GM19023 (cell line): ENCODE data around the gene TSPAN18.

Source experiments
- ATAC-seq: cut with Tn5 transposase; IDR thresholded peaks from one replicate; pipeline ENCODE4 v1.9.1; 2021; ENCODE audit warnings: mild to moderate bottlenecking, moderate library complexity; ENCODE audit not compliant: unreplicated experiment

The TSPAN18 gene

GRCh38 chr11:44755556-44756523, 29.1 kb downstream of the TSPAN18 start:
- ATAC-seq, result no peak

DNA sequence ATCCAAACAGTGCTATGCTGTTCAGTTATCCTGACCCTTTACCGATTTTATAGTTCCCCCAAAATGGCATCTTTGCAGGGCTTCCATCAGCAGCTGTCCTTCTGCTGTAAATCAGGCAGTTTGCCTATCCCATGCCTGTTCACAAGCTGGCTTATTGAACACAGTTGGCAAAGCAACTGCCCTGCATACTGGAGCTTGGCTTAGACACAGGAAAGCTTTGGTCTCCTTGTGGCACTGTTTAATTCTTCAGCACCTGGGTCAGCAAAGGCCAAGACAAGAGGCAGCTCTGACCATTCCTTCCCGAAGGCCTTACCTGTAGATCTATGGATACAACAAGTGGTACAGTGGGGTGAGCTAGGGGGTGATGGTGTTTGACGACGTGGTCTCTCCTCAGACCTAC, 32.2 kb downstream of the TSPAN18 start:
- ATAC-seq, result no peak

DNA sequence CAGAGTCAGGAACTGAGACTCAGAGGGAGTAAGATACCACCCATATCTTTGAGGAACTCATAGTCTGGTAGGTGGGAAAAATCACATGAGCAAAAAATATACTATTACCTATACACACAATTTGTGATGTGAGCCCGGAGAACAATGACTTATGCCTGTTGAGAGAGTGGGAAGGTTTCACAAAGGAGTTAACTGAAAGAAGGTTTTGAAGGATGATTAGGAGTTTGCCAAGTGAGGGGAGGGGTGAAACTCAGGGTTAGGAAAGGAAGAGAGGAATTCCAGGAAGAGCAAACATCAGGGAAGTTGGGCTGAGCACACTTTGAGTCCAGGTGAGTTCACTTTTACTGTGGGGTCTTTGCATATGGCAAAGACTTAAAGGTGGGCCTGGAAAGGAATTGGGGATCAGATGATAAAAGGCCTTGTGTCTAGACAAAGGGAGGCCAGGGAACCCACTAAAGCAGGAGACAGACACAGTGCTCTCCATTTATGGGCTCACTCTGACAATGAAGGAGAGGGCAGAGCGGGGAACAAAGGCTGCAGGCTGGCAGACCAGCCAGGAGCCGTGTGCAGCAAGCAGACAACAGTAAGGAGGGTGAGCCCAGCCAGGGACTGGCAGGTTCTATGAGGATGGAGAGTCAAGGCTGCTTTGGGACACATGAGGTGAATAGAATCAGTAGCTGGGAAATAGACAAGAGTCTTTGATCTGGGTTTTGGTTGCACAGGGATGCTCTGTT, 33.1 kb downstream of the TSPAN18 start:
- no peak for ATAC-seq

DNA sequence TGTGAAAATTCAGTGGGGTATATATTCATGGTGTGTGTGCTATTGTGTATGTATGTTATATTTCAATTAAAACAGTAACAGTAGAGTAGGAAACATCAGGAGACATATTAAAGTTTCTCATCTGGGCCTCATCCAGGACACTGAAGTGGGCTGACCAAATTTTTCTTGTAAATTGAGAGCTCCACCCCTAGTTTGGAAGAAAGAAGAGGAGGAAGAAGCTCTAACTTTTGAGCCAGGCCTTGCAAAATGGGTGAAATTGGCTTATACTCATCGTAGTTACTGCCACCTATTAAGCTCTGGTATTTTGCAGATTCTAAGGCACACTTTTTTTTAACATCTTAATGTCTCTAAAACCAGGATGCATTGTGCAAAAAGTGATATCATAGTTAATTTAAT, 33.7 kb downstream of the TSPAN18 start:
- ATAC-seq, result no peak

GRCh38 chr11:44760917-44761550, 34.3 kb downstream of the TSPAN18 start:
- no peak for ATAC-seq

- ATAC-seq, result no peak
Observed at GRCh38 chr11:44761551-44761961, 34.8 kb downstream of the TSPAN18 start.

- no peak for ATAC-seq
Observed at GRCh38 chr11:44763121-44763820, 36.5 kb downstream of the TSPAN18 start.

DNA sequence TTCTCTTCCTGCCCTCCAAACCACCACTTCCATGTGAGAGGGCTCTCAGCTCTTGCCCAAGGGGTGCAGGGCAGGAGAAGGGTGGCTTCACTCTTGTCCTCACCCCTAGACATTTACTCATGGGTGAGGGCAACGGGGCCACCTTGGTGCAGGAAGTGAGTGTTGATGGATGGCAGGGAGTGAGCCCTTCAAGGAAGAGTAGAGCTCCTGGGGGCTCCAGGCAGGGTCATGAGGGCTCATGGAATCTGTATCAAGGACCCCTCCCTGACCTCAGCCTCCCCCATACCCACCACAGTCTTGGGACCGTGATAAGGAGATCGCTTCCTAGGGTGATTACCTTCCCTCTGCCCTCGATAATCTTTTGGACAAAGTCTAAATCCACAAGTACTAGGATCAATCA, 37.8 kb downstream of the TSPAN18 start:
- ATAC-seq, result no peak

- ATAC-seq, result no peak
Observed at GRCh38 chr11:44765026-44765595, 38.3 kb downstream of the TSPAN18 start.

DNA sequence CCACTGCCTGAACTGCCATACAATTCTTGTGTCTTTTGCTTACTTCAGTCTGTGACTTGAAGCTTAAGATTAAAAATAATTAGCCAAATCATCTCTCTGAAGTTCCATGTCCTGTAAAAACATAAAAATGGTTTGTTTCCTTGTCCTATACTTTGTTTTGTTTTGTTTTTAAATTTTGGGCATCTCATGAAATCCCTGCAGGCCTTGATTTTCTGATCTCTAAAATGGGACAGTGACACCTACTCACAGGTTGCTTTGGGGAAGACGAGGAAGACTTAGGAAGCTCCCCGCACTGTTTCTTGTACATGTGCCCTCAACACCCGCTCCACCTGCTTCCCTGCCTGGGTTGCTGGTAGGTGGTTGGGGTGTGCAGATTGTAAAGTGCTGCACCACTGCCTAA, 38.9 kb downstream of the TSPAN18 start:
- ATAC-seq, result no peak

DNA sequence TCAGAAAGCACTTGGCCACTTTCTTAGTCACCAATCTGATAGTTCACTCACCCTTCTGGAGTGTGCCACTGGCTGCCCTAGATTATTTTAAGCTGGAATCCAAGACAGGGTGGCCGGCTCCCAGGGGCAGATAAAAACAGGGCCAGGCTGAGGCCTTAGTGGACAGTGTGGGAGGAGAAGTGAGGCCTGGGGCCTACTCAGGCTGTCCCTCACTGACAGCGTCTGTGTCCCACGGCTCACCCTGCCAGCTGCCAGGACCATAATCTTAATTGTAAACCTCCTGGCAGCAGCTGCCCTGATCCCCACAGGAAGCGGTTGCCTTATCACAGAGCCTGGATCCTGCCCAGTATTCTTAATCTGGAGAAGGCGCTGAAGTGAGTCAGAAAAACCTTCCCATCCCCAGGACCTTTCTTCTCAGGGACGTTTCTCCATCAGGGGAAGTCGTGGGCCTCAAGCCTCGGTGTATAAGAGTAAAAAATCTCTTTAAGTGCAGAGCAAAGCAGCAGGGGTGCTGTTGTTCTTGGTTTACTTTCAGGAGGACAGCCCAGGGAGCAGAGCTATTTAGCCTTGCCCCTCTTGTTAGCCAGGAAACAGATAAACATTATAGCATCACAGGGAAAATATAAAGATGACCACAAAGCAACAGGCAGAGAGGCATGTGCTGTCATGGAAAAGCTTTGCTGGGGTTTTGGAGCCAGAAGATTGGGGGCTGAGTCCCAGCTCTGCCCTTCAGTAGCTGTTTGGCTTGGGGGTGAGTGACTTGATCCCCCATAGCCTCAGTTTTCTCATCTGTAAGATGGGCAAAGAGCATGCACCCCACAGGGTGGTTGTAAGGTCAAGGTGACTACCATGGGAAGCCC, 39.6 kb downstream of the TSPAN18 start:
- ATAC-seq, result no peak

- no peak for ATAC-seq
Observed at GRCh38 chr11:44766972-44767278, 40.2 kb downstream of the TSPAN18 start.

- ATAC-seq, result no peak
Observed at GRCh38 chr11:44767421-44767820, 40.7 kb downstream of the TSPAN18 start.

GRCh38 chr11:44770401-44770800, 43.6 kb downstream of the TSPAN18 start:
- no peak for ATAC-seq

- no peak for ATAC-seq
Observed at GRCh38 chr11:44771252-44771734, 44.5 kb downstream of the TSPAN18 start.

DNA sequence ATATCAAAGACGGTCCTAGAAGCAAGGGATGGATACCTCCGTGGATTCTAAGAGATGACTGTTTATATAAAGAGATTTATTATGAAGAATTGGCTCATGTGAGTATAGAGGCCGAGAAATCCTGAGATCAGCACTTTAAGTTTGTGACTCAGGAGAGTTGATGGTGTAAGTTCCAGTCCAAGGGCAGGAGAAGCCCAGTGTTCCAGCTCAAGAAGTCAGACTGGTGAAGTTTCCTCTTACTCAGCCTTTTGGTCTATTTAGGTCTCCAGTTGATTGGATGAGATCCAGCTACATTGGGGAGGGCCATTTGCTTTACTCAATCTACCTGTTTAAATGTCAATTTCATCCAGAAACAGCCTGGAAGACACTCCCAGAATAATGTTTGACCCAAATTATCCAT, 45.1 kb downstream of the TSPAN18 start:
- no peak for ATAC-seq

GRCh38 chr11:44773351-44773965, 46.7 kb downstream of the TSPAN18 start:
- ATAC-seq, result no peak

DNA sequence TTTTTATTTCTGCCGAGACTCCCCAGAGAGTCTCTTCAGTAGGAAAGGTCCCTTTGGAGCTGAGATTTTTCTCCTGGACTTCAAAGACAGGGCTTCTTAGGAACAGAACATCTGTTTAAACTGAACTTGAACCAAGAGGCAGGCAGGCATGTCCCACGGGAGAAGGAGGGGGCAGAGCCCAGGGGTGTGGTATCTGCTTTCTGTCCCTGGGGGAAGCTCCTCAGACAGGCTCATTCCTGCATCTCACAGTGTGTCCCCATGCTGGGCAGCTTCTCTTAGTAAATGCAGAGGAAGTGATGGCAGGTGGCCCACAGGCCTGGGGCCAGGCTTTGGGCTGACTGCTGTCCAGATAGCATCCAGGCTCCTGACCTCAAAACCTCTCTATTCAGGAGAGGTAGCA, 47.3 kb downstream of the TSPAN18 start:
- no peak for ATAC-seq

DNA sequence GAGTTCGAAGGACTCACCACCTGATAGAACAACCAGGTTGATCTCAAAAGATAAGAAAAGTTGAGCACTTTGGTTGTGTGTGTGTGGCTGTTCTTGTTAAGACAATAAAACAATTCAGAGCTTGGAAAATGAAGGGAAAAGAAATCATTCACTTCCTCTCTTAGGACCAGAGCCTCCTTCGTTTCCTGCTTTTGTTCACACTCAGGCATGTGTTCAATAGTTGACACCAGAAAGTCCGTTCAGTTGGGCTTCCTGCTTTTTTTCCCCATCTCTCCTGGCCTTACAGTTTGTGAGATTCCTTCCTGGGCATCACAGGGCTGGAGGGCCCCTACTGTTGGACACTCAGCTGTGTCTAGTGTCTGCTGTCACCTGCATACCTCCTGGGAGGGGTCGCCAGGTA, 48.0 kb downstream of the TSPAN18 start:
- no peak for ATAC-seq
